Measurements from ENCODE around the gene URB1. TPM values are rescaled to one million over a fixed set of nuclear protein-coding genes. Genes with fewer than 3 reads are reported as not detected.

The URB1 gene
- total and polyA plus RNA-seq, 12 donors, result 4.0 to 17.7 (median 12.6) TPM

GRCh38 chr21:32322103-32322502 lies 70.7 kb downstream of the URB1 start:
- peaks cover 0 to 97% (median 71%) of the 10 kb centered on the region in 9 donors for H3K36me3 ChIP-seq
- DNase-seq (no peak), ATAC-seq (no peak)
- no peak overlapping the region for H3K4me3 ChIP-seq
- 94 to 96% methylated on average over 12 of the region's 12 CpGs for WGBS, 2 donors
- H3K27ac ChIP-seq, result no peak overlapping the region
- no peaks in the 10 kb centered on the region for H3K9me3 ChIP-seq
- H3K27me3 ChIP-seq, result no peaks in the 10 kb centered on the region
- peaks cover 0 to 33% (median 0%) of the 10 kb centered on the region in 9 donors for H3K4me1 ChIP-seq
- no peak for TF ChIP-seq CTCF (IDR thresholded peaks at IDR 0.05)
- intact Hi-C loops (cut with DNase I), result no loop called here

GRCh38 chr21:32321480-32321879 lies 71.3 kb downstream of the URB1 start:
- WGBS, 2 donors, result 96 to 98% methylated on average over 13 of the region's 13 CpGs
- Histone ChIP-seq H3K4me1 (peaks cover 0 to 27% (median 0%) of the 10 kb centered on the region in 9 donors), H3K9me3 (no peaks in the 10 kb centered on the region), H3K36me3 (peaks cover 0 to 100% (median 76%) of the 10 kb centered on the region in 9 donors), H3K4me3 (no peak overlapping the region), H3K27ac (no peak overlapping the region), H3K27me3 (no peaks in the 10 kb centered on the region)
- ATAC-seq, result no peak
- intact Hi-C loops (cut with DNase I), result no loop called here
- no peak for DNase-seq
- TF ChIP-seq CTCF (IDR thresholded peaks at IDR 0.05), result no peak

GRCh38 chr21:32320726-32321125 lies 72.1 kb downstream of the URB1 start:
- Histone ChIP-seq H3K27ac (no peak overlapping the region), H3K4me3 (no peak overlapping the region), H3K4me1 (peaks cover 0 to 22% (median 0%) of the 10 kb centered on the region in 9 donors), H3K27me3 (no peaks in the 10 kb centered on the region), H3K9me3 (no peaks in the 10 kb centered on the region), H3K36me3 (peaks cover 0 to 100% (median 83%) of the 10 kb centered on the region in 9 donors)
- no peak for ATAC-seq
- no peak for TF ChIP-seq CTCF (IDR thresholded peaks at IDR 0.05)
- WGBS, 2 donors, result 93 to 95% methylated on average over 13 of the region's 13 CpGs
- no peak for DNase-seq
- intact Hi-C loops (cut with DNase I), result no loop called here

GRCh38 chr21:32320059-32320458 lies 72.8 kb downstream of the URB1 start:
- ATAC-seq, result peak in 2 of 8 donors; percentile 43 to 50
- intact Hi-C loops (cut with DNase I), result no loop called here
- WGBS, 2 donors, result 79 to 84% methylated on average over 6 of the region's 6 CpGs
- Histone ChIP-seq H3K27ac (no peak overlapping the region), H3K27me3 (no peaks in the 10 kb centered on the region), H3K9me3 (no peaks in the 10 kb centered on the region), H3K36me3 (peaks cover 0 to 100% (median 78%) of the 10 kb centered on the region in 9 donors), H3K4me3 (no peak overlapping the region), H3K4me1 (peaks cover 0 to 21% (median 0%) of the 10 kb centered on the region in 9 donors)
- TF ChIP-seq CTCF (IDR thresholded peaks at IDR 0.05), result no peak
- no peak for DNase-seq
